Stimulated activated CD8-positive, alpha-beta memory T cell treated with anti-CD3 and anti-CD28 coated beads, Interleukin-4, amount 100 ng/mL, for 48 hours (primary cell): ENCODE measurements around the gene CD1D.
"Not testable (repeated sequence)": the region's sequence is repeated elsewhere in the genome, so short reads cannot be mapped to it uniquely, and the experiment has no call there.

Experiments
- DNase-seq: peaks from one replicate; pipeline ENCODE4 v3.0.0-alpha.2; 2020

Gene CD1D

DNA sequence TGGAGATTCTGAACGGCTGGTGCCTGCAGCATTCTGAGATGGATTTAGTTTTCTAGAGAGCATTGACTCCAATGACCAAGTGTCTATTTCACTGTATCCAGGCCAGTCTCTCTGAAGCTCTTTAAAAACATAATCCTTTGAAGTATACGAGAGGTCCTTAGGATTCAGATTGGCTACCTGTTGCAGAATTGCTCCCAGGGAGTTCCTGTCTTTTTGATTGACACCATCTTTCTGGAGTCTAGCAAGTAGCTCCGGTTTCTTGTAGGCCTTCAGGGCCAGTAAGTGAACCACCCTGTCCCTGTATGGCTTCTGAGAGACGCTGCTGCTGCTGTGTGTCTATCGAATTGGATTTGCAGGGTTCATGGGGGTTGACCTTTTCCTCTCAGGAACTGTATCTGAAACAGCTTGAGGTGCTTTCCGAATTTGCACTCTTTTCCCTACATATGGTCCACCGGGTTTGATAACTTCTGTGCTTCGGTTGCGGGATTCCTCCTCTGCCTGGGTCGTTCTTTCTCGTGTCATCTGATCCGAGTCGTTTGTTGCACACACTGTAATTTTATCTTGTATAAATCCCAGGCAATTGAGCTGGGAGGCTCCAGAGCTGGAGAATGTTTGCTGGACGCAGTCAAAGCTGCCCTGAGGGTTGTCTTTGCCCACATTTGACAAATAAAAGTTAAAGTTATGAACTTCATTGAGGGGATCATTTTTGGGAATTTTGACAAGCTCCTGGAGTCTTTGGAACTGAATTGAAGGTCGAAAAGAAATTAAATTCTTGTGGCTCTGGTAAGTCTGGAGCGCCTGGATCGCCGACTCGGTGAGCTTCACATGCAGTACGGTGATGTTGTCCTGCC, 3.6 kb upstream of the CD1D start:
- not testable (repeated sequence) for DNase-seq

DNA sequence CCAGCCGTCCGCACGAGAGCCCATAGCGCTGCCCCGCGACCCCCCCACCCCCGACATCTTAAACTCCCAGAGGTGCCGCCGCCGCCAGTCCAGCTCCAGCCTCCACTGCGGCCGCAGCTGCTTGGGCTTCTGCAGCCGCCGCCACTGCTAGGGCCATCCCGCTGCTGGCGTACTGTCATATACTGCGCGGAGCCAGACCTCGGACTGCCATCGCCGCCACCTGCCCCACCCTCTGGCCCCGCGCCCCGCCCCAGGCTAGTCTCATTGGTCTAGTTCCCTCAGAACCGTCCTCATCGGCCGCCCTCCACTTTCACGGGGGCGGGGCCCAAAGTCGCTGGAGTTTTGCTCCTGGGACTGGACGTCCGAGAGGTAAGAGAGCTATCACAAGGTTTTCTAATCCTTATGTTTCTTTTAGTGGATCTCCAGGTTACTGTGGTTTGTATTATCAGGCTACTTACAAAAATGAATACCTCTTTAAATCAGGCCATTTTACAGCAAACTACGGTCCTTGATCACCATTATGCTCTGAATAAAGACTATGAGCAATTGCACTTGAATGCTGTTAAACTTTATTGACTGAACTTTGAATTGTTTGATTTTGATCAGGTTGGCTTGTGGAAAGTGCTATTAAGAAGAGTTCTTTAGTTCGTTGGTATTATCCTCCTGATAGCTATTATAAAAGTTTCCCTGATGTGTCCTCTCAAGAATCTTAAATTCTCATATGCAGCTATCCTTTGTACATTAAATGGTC, 2.8 kb upstream of the CD1D start:
- peak; percentile 51 for DNase-seq

DNA sequence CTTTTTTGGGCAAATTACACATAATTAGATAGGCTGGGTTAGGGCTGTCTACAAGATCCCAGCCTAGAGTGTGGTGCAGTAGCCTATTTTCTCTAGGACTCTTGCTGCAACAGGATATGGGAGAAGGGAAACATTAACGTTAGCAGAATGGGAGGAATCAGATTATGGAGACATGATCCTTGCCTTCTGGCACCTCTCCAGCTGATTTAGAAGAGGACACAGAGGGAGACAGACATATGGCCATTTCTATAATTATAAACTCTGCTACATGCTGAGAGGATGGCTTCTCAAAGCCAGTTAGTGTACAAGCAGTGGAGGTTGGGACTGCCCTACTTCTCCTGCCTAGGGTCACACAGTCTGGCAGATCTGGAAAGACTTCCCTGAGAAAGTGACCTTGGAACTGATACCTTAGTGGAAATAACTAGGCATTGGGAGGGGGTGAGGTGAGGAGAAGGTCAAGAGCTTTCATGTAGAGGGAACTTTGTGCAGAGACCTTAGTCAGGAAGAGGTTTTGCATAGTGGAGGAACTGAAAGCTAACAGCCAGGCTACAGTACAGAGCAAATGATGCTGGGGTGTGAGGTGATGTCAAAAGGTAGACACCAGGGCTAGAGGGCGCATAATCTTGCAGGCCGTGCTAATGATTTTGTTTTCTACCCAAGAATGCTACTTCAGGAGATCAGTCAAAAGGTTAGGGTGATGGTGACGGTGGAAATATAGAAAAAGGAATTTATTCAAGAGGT, 1.2 kb upstream of the CD1D start:
- DNase-seq: no peak

DNA sequence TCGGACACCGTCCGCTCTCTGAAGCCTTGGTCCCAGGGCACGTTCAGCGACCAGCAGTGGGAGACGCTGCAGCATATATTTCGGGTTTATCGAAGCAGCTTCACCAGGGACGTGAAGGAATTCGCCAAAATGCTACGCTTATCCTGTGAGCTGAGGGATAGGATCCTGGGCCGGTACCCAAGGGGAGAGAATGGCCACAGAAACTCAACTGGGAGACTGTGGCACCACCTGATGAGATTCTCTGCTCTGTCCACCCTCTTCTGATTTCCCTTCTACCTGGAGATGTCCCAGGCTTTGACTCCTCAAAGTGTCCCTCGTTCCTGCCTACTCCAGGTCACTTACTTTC, 855 bp downstream of the CD1D start:
- DNase-seq: no peak

DNA sequence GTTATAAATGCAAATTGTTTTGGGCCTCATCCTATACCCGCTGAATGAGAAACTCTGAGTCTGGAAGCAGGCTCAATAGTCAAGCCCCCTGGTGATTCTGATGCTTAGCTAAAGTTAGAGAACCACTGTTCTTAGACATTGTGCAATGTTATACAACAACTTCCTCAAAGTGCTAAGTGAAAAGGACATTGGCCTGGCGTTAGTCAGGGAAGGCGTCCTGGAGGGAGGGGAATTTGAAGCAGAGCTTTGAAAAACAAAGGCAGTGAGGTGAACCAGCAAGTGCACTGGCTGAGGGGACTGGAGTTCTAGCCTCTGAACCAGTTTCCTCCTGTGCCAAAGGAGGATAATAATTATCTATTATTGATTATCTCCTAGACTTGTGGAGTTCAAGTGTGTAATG, 5.1 kb downstream of the CD1D start:
- DNase-seq: no peak

DNA sequence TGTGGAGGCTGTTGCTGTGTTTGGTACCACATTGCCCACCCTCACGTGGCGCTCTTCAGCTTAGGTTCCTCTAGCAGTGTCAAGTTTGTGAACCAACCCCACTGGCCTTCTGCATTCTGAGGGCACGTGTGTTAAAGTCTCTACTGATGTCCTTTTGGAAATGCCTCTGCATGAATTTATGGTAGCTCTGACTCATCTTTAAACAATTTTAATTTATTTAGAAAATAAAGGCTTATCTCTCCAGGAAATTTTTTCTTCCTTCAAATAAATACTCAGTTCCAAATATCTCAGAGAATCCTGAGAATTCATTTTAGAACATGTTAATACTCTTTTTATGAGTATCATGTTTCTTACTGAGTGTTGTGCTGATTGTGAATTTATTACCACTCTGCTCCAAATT, 5.5 kb downstream of the CD1D start:
- DNase-seq: no peak

DNA sequence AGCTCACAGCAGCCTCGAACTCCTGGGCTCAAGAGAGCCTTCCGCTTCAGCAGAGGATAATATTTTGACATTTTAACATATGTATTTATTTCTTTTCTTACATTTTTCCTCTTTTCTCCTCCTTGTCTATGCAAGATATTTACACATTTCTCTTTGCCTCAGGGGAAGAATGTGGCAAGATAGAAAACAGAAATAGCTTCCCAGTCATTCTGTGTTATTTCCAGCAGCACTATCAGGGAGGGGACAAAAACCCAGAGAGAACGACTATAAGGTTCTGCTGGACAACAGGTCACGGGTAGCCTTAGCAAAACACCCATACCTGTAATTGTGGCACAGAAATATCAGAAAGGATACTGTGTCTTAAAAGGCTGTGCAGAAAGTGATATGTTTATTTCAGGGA, 7.9 kb downstream of the CD1D start:
- DNase-seq: no peak

DNA sequence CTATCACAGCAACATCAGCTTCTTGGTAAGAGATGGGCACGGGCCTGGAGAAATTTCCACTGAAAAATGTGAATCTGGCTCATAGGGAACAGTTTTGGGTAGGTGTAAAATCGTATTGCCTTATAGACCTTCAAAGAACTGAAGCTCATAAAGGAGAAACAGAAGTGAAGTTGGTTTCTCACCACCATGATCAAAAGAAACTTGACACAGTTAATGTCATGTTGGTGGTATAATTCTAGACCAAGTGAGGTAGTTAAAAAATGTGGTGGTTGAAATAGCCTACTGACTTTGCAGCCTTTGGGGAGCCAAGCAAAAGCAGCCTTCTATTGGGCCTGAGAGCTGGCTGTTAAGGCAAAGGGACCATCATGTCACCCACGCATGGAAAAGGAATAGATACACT, 8.9 kb downstream of the CD1D start:
- no peak for DNase-seq

DNA sequence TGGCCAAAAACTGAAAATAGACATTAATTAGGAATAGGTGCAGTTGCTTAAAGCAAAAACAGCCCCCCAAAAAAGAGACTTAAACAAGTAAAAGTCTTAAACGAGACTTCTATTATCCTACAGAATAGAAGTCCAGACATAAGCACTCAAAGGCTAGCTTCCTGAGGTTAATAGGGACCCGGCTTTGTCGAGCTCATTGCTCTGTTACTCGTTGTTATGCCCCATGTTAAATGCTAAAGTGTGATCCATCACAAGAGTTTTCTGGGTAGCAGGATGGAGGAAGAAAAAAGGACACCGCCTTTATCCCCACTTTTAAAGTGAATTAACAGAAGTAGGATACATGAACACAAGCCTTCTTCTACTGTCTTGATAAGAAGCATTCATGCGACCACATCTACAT, 10.6 kb downstream of the CD1D start:
- DNase-seq: no peak

DNA sequence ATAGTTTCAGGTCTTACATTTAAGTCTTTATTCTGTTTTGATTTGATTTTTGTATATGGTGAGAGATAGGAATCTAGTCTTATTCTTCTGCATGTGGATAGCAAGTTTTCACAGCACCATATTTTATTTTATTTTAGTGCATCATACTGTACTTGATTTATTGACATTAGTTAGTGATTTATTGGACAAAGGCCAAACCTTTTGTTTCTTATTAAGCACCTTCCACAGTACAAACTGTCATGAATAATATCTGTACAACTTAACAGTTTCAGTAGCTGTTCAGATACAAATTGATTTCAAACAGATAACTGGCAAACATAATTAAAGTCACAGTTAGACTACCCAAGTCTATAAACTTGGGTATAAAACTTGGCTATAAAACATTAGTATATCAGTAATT, 15.8 kb downstream of the CD1D start:
- DNase-seq: no peak

DNA sequence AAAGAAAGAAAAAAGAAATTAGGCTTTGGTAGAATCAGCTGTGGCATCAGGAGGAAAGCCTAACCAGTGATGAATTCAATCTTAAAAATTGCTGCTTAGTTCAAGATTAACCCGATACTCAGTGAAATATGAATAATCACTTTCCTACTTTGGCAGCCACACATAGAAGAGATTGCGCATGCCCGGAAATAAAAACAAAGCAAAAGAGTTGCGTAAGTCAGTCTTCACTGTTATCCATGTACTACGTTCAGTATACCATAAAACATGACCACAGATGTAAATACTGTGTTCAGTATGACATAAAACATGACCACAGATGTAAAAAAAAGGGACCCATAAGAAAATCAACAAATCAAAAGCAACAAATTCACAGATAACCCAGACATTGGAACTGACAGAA, 19.2 kb downstream of the CD1D start:
- DNase-seq: no peak

DNA sequence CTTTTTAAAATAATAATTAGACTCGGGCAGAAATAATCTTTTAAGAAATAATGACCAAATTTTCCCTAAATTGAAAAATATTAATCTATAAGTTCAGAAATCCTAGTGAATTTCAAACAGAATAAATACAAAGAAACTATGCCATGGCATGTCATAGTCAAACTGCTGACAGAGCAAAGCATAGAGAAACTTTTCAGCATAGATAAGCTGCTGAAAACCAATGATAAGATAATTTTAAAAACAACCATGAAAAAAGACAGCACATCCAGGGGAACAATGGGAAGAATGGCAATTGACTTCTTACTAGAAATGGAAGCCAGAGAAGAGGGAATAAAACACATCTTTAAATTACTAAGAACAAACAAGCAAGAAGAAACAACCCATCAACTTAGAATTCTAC, 19.8 kb downstream of the CD1D start:
- no peak for DNase-seq

DNA sequence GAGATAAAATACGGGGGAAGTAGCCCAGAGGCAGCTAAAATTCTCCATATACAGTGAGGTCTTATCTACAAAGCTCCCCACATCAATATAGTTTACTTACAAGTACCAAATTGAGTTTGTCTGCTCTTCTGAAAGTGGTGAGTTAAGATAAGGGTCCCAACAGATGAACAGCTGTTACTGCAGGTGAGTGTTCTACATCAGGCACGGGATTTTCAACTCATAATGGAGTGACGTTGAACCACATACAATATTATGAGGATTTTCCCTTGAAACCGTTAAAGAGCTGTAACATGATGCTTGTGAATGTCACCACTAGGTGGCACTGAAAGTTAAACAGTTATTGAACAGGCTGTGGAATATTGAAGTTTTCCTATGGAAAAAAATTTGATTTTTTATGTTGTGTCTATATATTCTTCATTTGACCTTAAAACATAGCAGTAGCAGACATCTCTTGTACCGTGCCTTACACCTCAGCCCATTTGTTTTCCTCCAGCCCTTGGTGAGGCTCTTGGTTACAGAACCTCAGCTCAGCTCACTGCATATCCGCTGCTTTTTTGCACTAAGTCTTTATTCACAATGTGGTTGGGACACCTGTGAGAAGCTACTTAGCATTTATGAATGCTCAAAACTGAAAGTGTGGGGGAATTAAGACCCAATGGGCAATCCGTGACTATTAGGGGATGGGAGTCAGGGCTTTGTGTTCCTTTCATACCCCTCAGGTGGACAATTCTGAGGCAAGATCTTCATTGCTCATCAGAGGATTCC, 23.2 kb downstream of the CD1D start:
- DNase-seq: no peak

DNA sequence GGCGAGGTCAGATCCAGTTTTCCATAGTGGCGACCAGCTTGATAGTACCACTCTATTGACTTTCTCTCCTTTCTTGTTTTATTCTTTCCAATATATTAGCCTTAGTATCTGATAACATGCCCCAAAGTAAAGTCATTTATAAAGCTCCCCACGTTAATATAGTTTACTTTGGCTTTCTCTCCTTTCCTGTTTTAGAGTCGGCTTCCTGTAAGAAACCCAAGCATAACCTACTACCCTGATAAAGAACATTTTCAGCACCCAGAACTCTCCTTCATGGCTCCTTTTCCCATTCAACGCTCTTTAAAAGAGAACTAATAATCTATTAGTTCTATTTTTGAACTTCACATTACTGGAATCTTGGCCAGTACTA, 23.7 kb downstream of the CD1D start:
- DNase-seq: no peak

DNA sequence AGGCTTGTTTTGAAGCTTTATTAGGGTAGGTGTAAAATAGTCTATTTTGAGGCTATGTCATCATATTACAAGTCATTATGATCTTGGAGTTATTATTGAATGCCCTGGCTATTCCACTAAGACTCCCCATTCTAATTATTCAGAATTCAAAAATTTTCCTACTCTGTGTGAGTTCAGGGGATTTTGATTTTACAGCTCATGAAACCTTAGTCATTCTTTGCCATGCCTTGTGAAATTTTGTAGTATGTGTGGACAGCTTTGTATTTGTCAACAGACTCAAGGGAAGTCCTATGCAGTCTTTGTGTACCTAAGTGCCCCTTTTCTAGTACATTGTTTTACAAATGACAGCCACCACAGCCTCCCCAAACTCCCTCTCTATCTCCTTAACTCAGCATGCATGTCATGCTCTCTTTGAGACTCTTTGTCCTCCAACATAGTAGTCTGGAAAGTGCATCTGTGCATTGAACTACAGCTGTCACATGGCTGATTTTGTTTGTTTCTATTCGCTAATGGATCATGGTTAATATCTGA, 28.0 kb downstream of the CD1D start:
- DNase-seq: no peak

DNA sequence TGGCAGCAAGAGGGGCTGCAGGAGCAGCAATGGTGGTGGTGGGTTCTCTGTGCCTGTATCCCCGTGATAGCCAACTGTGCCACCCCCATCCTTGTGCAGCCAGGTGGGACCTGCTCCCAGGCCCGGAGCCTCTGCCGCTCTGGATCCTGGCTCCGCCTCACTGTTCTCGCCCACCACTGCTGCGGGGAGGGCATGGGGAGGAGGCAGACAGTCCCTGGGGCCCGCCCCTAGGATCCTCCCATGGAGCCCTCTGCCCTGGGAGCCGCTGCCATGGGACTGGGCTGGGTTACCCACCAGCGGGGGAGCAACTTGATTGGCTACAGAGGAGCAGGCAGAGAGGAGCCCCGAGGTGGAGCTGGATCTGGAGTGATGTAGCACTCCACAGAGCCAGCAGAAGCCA, 31.6 kb downstream of the CD1D start:
- no peak for DNase-seq

DNA sequence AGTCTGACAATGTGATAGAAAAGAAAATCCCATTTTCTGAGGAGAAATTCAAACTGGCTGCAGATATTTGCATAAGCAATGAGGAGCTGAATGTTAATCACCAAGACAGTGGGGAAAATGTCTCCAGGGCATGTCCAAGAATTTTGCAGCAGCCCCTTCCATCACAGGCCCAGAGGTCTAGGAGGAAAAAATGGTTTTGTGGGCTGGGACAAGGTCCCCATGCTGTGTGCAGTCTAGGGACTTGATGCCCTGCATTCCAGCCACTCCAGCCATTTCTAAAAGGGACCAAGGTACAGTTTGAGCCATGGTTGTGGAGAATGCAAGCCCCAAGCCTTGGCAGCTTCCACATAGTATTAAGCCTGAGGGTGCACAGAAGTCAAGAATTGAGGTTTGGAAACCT, 42.8 kb downstream of the CD1D start:
- DNase-seq: not testable (repeated sequence)

DNA sequence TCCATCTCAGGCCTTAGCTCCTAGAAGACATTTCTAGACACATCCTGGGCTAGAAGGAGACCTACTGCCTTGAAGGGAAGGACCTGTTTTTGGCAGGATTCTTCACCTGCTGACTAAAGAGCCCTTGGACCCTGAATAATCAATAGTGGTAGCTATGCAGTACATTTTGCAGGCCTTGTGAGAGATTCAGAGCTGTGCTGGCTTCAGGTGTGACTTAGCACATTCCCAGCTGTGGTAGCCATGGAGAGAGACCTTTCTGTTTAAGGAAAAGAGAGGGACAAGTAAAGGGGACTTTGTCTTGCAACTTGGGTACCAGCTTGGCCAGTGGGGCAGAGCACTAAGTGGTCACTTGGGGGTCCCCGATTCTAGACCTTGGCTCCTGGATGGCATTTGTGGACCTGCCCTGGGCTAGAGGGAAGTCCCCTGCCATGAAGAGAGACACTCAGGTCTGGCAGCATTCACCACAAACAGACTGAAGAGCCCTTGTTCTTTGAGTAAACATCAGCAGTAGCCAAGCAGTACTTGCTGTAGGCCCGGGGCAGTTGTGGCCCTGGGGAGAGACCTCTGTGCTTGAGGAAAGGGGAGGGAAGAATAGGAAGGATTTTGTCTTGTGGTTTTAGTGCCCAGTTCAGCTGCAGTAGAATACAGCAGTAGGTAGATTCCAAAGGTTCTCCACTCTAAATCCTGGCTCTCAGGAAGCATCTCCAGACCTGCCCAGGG, 47.4 kb downstream of the CD1D start:
- DNase-seq: no peak
